WI38 (cell line): Measurements from ENCODE around the gene AMOTL1.
A peak's percentile ranks its signal among the peaks of the same experiment; 100 is the strongest.

Experiments
- H3K4me3 ChIP-seq: 2 replicates; pipeline ENCODE4 v1.5.1; 2011; ENCODE audit warnings: low read depth, mild to moderate bottlenecking, control low read depth, low read length
- TF ChIP-seq, protein P1 (sequence below): IDR thresholded peaks from 2 replicates; pipeline ENCODE4 v1.5.1; 2012; ENCODE audit warnings: low read depth, mild to moderate bottlenecking, control low read depth, low read length

AMOTL1 gene

DNA sequence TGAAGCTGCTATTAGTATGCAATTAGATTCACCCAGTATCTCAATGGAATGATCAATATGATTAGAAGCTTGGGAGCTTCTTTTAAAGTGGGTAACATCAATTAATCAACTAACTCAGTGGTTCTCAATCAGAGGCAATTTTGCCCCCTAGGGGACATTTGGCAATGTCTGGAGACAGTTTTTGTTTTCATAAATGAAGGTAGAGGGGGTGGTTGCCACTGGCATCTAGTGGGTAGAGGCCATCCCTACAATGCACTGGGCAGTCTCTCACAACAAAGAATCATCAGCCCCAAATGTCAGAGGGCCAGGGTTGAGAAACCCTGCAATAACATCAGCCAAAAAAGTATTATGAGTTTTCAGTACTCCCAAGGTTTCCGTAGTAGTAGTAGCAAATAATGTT, 5.9 kb upstream of the AMOTL1 start:
- TF ChIP-seq, protein P1, sequence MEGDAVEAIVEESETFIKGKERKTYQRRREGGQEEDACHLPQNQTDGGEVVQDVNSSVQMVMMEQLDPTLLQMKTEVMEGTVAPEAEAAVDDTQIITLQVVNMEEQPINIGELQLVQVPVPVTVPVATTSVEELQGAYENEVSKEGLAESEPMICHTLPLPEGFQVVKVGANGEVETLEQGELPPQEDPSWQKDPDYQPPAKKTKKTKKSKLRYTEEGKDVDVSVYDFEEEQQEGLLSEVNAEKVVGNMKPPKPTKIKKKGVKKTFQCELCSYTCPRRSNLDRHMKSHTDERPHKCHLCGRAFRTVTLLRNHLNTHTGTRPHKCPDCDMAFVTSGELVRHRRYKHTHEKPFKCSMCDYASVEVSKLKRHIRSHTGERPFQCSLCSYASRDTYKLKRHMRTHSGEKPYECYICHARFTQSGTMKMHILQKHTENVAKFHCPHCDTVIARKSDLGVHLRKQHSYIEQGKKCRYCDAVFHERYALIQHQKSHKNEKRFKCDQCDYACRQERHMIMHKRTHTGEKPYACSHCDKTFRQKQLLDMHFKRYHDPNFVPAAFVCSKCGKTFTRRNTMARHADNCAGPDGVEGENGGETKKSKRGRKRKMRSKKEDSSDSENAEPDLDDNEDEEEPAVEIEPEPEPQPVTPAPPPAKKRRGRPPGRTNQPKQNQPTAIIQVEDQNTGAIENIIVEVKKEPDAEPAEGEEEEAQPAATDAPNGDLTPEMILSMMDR, result peak; percentile 24; the same call in 1 of the 2 replicates
- no peak overlapping the region for H3K4me3 ChIP-seq

DNA sequence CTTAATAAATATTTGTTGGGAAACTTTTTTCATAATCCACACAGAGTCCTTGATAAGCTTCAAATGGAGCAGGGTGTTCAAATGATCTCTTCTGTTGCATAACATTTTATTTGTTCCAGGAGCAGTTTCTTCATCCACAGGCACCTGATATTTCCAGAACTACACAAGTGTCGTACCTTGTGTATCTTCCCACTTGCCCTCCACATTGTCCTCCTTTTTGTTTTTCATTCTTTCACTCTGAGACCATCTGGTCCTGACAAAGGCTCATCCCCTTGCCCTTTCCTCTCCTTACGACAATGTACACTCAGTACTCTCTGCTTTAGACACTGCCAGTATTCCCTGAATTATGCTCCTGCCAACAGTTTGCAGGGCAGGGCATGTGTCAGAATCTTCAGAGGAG, 5.2 kb upstream of the AMOTL1 start:
- no peak overlapping the region for H3K4me3 ChIP-seq
- TF ChIP-seq, protein P1, result no peak

DNA sequence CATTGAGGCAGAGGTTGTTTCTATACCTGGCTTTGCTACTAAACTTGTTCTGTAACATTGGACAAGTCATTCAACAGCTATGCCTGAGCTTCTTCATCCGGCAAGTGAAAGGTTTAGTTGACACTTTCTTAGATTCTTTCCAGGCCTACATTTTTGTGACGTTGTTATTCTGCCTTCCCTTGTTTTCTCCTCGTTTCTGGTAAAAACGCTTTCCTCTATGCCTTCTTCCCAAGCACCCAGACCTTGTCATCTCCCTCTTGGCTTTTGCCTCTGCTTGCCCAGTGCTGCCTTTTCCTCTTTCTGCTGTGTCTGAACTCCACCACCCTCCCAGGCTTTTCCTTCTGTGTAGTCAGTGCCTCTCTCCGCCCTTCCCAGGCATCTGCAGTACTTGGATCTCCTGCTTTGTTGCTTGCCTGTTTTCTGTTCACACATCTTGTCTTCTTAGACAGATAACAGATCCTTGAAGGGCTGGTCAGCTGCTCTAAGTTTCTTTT, 1.4 kb upstream of the AMOTL1 start:
- H3K4me3 ChIP-seq, result no peak overlapping the region
- TF ChIP-seq, protein P1, result no peak

DNA sequence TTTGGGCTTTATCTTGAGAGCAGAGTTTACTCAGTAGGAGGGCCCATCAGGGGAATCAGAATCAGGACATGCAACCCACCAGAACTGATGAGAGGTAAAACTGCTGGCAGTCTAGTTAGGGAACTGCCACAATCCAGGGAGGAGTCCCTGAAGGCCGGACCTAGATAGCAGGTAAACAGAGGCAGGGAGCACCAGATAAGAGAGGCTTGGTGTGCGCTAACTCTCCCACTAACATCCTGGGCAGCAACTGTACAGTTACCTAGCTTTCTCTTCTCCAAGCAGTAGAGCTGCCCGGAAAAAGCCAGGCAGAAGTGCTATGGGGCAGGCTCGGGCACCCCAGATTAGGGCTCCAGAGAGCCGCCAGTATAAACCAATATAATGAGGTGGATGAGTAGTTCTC, 865 bp upstream of the AMOTL1 start:
- no peak overlapping the region for H3K4me3 ChIP-seq
- TF ChIP-seq, protein P1, result no peak

DNA sequence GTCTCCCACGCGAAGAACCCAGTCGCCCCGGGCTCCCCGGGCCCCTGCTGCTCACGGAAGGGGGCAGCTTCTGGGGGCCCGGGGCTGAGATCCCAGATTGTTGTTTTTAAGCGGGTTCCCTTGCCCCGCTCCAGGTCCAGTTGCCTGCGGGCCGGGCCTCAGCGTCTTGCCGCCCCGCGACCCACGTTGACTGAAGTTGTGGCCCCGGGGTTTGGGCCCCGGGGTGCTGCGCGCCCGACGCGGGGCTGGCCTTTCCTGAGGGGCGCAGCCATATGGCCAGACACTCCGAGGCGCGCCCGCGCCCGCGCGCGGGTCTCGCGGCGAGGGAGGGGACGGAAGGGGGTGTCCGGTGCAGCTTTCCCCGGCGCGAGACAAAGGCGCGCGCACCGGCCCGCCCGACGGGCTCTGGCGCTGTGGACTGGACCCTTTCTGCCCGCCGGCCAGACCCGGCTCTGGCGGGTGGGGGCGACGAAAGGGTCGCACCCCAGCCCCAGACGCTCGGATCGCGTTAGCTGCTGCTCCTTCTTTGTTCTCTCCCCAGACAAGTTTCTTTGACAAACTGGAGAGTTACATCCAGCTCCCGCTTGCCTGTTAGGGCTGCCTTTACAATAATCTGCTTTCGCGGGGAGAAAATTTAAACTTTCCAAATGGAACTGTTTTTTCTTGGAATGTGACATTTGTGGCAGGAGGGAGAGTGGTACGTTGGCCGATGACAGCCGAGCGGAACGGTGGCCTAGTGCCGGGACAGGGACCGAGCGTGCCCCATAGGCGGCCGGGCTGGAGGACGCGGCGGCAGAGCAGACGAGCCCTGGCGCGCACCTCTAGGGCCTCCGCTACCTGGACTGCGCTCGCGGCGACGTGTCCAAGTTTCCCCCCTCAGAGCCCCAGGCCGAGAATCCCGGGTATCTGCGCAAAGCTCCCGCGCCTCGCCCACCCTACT, 716 bp downstream of the AMOTL1 start:
- TF ChIP-seq, protein P1, result no peak
- peak overlapping the region; percentile 95 for H3K4me3 ChIP-seq

DNA sequence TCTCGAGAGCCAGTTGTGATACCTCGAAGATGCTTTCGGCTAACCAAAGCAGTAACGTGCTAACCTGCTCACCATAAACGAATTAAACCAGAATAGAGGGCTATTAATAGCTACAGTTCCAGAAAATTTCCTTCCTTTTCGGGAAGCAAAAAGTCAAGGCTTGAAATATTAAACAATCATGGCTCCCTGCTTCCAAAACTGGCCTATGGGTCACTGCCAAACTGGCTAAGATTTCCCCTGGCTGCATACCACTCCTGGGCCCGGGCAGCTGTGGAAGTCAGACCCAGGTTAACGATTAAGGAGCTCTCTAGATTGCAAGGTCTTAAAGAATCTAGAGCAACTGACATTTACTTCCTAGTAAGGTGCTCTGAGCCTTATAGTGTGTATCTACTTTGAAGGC, 1.7 kb downstream of the AMOTL1 start:
- TF ChIP-seq, protein P1, result no peak

DNA sequence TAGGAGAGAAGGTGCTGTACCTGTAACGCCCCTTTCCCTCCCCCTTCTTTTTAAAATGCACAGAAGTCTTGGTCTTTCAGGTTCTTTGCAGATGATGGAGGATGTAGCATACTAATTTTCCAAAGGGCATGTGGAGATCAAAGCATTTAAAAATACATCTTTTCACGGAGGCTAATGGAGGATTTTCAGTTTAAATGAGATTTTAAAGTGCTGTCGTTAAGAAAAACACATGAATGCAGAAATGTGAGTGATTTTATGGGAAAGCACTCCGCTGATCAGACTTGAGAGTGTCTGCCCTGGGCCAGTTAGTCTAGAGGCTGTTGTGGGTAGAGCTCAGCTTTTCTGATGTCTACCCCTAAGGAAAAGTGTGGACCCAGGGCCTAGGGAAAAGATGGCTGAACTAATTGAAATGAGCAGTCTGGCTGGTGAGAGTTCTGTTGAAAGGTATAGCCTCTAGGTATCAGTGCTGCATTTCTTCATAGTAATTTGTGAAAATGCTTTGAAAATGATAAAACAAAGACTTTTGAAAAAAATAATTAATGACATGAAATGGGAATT, 2.5 kb downstream of the AMOTL1 start:
- TF ChIP-seq, protein P1, result no peak
- peak overlapping the region; percentile 95 for H3K4me3 ChIP-seq

More for the DNA sequence above, 1.7 kb downstream of the AMOTL1 start:
- H3K4me3 ChIP-seq, result peak overlapping the region; percentile 95
